Activated CD8-positive, alpha-beta memory T cell treated with anti-CD3 and anti-CD28 coated beads, Interleukin-2, amount 10 ng/mL, durations not matched to agents 7 days and 5 days (primary cell): ENCODE results near the gene DCUN1D2. TPM values are rescaled to one million over a fixed set of nuclear protein-coding genes. Genes with fewer than 3 reads are reported as not detected.
A peak's percentile ranks its signal among the peaks of the same experiment; 100 is the strongest.
"Not testable (repeated sequence)": the region's sequence is repeated elsewhere in the genome, so short reads cannot be mapped to it uniquely, and the experiment has no call there.

Experiments
- ATAC-seq: fragments of 150-1000 bp; cut with Tn5 transposase; one replicate; pipeline ENCODE4 v1.10.0; 2021; ENCODE audit warnings: moderate library complexity
- CTCF ChIA-PET: fragments of 350-600 bp; sonication (Branson Sonifier 250); formaldehyde crosslinking; loops from one replicate; lab custom pipeline; 2021; ENCODE audit warnings: antibody characterized with exemption; lab: Charles Lee
- DNase-seq: peaks from one replicate; pipeline ENCODE4 v3.0.0-alpha.2; 2020
- H3K27ac Mint-ChIP-seq: one replicate; pipeline ENCODE4 v1.8.0; 2021; ENCODE audit warnings: mild to moderate bottlenecking, mixed read lengths
- H3K27me3 Mint-ChIP-seq: one replicate; pipeline ENCODE4 v1.8.0; 2021; ENCODE audit warnings: mixed read lengths
- H3K36me3 Mint-ChIP-seq: one replicate; pipeline ENCODE4 v1.8.0; 2021; ENCODE audit warnings: mild to moderate bottlenecking, mixed read lengths
- H3K4me1 Mint-ChIP-seq: one replicate; pipeline ENCODE4 v1.8.0; 2021; ENCODE audit warnings: mixed read lengths
- H3K4me3 Mint-ChIP-seq: one replicate; pipeline ENCODE4 v1.8.0; 2021; ENCODE audit warnings: mild to moderate bottlenecking, moderate library complexity, mixed read lengths
- H3K9me3 Mint-ChIP-seq: one replicate; pipeline ENCODE4 v1.8.0; 2022; ENCODE audit warnings: low read depth, mixed read lengths
- total RNA-seq, 2 experiments: library from RNA; stranded (reverse); gene quantifications; one replicate each; pipeline ENCODE4 v1.2.3, GENCODE V29; 2021

DCUN1D2 gene
- total RNA-seq, 2 experiments from 2014 or later = 17.2 to 29.1 TPM

- H3K9me3 Mint-ChIP-seq = no peaks in the 10 kb centered on the region
- H3K27ac Mint-ChIP-seq = no peak overlapping the region
- no peak for DNase-seq
- H3K27me3 Mint-ChIP-seq = no peaks in the 10 kb centered on the region
- no peaks in the 10 kb centered on the region for H3K4me1 Mint-ChIP-seq
- no peak for ATAC-seq
- peaks cover 34% of the 10 kb centered on the region for H3K36me3 Mint-ChIP-seq
- CTCF ChIA-PET = no interaction called here
- no peak overlapping the region for H3K4me3 Mint-ChIP-seq
These were observed 15.2 kb downstream of the DCUN1D2 start for GRCh38 chr13:113475280-113475679.

GRCh38 chr13:113474179-113474578, 16.3 kb downstream of the DCUN1D2 start:
- Mint-ChIP-seq H3K27me3 (no peaks in the 10 kb centered on the region), H3K27ac (no peak overlapping the region), H3K4me3 (no peak overlapping the region), H3K9me3 (no peaks in the 10 kb centered on the region), H3K36me3 (peaks cover 26% of the 10 kb centered on the region), H3K4me1 (no peaks in the 10 kb centered on the region)
- CTCF ChIA-PET = interaction anchor here (0.6 to 0.8 kb wide), 2 partner anchors 15 to 182 kb away, joined by 3 read pairs; no protein-coding TSS in a partner anchor
- DNase-seq = no peak
- ATAC-seq = no peak

GRCh38 chr13:113472355-113473025, 18.0 kb downstream of the DCUN1D2 start:
- no peaks in the 10 kb centered on the region for H3K27me3 Mint-ChIP-seq
- CTCF ChIA-PET = no interaction called here
- no peak overlapping the region for H3K4me3 Mint-ChIP-seq
- H3K4me1 Mint-ChIP-seq = no peaks in the 10 kb centered on the region
- peaks cover 23% of the 10 kb centered on the region for H3K36me3 Mint-ChIP-seq
- no peak for DNase-seq
- ATAC-seq = peak; percentile 12
- no peaks in the 10 kb centered on the region for H3K9me3 Mint-ChIP-seq
- no peak overlapping the region for H3K27ac Mint-ChIP-seq

GRCh38 chr13:113471844-113472243, 18.7 kb downstream of the DCUN1D2 start:
- Mint-ChIP-seq H3K4me3 (no peak overlapping the region), H3K27me3 (no peaks in the 10 kb centered on the region), H3K9me3 (no peaks in the 10 kb centered on the region), H3K27ac (no peak overlapping the region), H3K36me3 (peaks cover 23% of the 10 kb centered on the region), H3K4me1 (peaks cover 2% of the 10 kb centered on the region)
- CTCF ChIA-PET = no interaction called here
- ATAC-seq = no peak
- no peak for DNase-seq

GRCh38 chr13:113470635-113471163, 19.8 kb downstream of the DCUN1D2 start:
- H3K4me3 Mint-ChIP-seq, ATAC-seq, H3K27me3 Mint-ChIP-seq, DNase-seq, H3K4me1 Mint-ChIP-seq, H3K27ac Mint-ChIP-seq, CTCF ChIA-PET, H3K9me3 Mint-ChIP-seq: not testable (repeated sequence)
- H3K36me3 Mint-ChIP-seq = peaks cover 20% of the 10 kb centered on the region

GRCh38 chr13:113470073-113470472, 20.4 kb downstream of the DCUN1D2 start:
- Mint-ChIP-seq H3K27ac (no peak overlapping the region), H3K9me3 (no peaks in the 10 kb centered on the region), H3K4me1 (peaks cover 10% of the 10 kb centered on the region), H3K27me3 (no peaks in the 10 kb centered on the region), H3K36me3 (peaks cover 22% of the 10 kb centered on the region), H3K4me3 (no peak overlapping the region)
- CTCF ChIA-PET = no interaction called here
- ATAC-seq (no peak), DNase-seq (no peak)

GRCh38 chr13:113469582-113469981, 20.9 kb downstream of the DCUN1D2 start:
- ATAC-seq (no peak), DNase-seq (no peak)
- no peak overlapping the region for H3K27ac Mint-ChIP-seq
- H3K4me3 Mint-ChIP-seq = no peak overlapping the region
- no peaks in the 10 kb centered on the region for H3K9me3 Mint-ChIP-seq
- CTCF ChIA-PET = no interaction called here
- H3K4me1 Mint-ChIP-seq = peaks cover 10% of the 10 kb centered on the region
- no peaks in the 10 kb centered on the region for H3K27me3 Mint-ChIP-seq
- peaks cover 19% of the 10 kb centered on the region for H3K36me3 Mint-ChIP-seq

- ATAC-seq (no peak), DNase-seq (no peak)
- no peaks in the 10 kb centered on the region for H3K9me3 Mint-ChIP-seq
- H3K27ac Mint-ChIP-seq = no peak overlapping the region
- peaks cover 10% of the 10 kb centered on the region for H3K4me1 Mint-ChIP-seq
- no peak overlapping the region for H3K4me3 Mint-ChIP-seq
- CTCF ChIA-PET = no interaction called here
- H3K36me3 Mint-ChIP-seq = peaks cover 14% of the 10 kb centered on the region
- H3K27me3 Mint-ChIP-seq = no peaks in the 10 kb centered on the region
These were observed 21.9 kb downstream of the DCUN1D2 start for GRCh38 chr13:113468472-113469201.

GRCh38 chr13:113468029-113468428, 22.5 kb downstream of the DCUN1D2 start:
- DNase-seq (no peak), ATAC-seq (no peak)
- Mint-ChIP-seq H3K4me3 (no peak overlapping the region), H3K4me1 (peaks cover 10% of the 10 kb centered on the region), H3K27ac (no peak overlapping the region), H3K36me3 (peaks cover 12% of the 10 kb centered on the region), H3K27me3 (no peaks in the 10 kb centered on the region), H3K9me3 (no peaks in the 10 kb centered on the region)
- CTCF ChIA-PET = no interaction called here

GRCh38 chr13:113466383-113466782, 24.1 kb downstream of the DCUN1D2 start:
- Mint-ChIP-seq H3K27ac (no peak overlapping the region), H3K4me1 (peaks cover 10% of the 10 kb centered on the region), H3K4me3 (no peak overlapping the region), H3K9me3 (no peaks in the 10 kb centered on the region), H3K27me3 (no peaks in the 10 kb centered on the region), H3K36me3 (peaks cover 8% of the 10 kb centered on the region)
- CTCF ChIA-PET = interaction anchor here (0.7 kb wide), 1 partner anchor 279 kb away, joined by 3 read pairs; no protein-coding TSS in a partner anchor
- DNase-seq (no peak), ATAC-seq (no peak)

GRCh38 chr13:113465300-113465699, 25.2 kb downstream of the DCUN1D2 start:
- Mint-ChIP-seq H3K4me1 (peaks cover 10% of the 10 kb centered on the region), H3K4me3 (no peak overlapping the region), H3K36me3 (peaks cover 8% of the 10 kb centered on the region), H3K27me3 (no peaks in the 10 kb centered on the region), H3K27ac (peak overlapping the region; percentile 68), H3K9me3 (no peaks in the 10 kb centered on the region)
- CTCF ChIA-PET = no interaction called here
- DNase-seq (no peak), ATAC-seq (peak; percentile 12)

GRCh38 chr13:113464476-113464875, 26.0 kb downstream of the DCUN1D2 start:
- Mint-ChIP-seq H3K27ac (no peak overlapping the region), H3K4me3 (no peak overlapping the region), H3K9me3 (no peaks in the 10 kb centered on the region), H3K27me3 (no peaks in the 10 kb centered on the region), H3K36me3 (peaks cover 16% of the 10 kb centered on the region), H3K4me1 (peaks cover 10% of the 10 kb centered on the region)
- CTCF ChIA-PET = no interaction called here
- ATAC-seq (no peak), DNase-seq (no peak)

GRCh38 chr13:113461022-113461751, 29.3 kb downstream of the DCUN1D2 start:
- Mint-ChIP-seq H3K4me1 (peaks cover 6% of the 10 kb centered on the region), H3K27ac (no peak overlapping the region), H3K4me3 (no peak overlapping the region), H3K9me3 (no peaks in the 10 kb centered on the region), H3K36me3 (peaks cover 13% of the 10 kb centered on the region), H3K27me3 (no peaks in the 10 kb centered on the region)
- CTCF ChIA-PET = no interaction called here
- ATAC-seq = no peak
- no peak for DNase-seq
